ENCODE measurements around the gene OXLD1.

GRCh38 chr17:81644496-81644895, 21.9 kb downstream of the OXLD1 start:
- TF ChIP-seq RAD21 (IDR thresholded peaks at IDR 0.05; ENCODE audit: low read length) (no peak), JUND (IDR thresholded peaks at IDR 0.05) (no peak), RFX5 (IDR thresholded peaks at IDR 0.05; ENCODE audit: low read length) (no peak), CTCF (IDR thresholded peaks at IDR 0.05) (no peak), CHD2 (IDR thresholded peaks at IDR 0.05; ENCODE audit: low read length, partially characterized antibody) (no peak), TAF1 (IDR thresholded peaks at IDR 0.05; ENCODE audit: borderline replicate concordance, low read depth, low read length) (no peak)
- TF ChIP-seq, protein P1, sequence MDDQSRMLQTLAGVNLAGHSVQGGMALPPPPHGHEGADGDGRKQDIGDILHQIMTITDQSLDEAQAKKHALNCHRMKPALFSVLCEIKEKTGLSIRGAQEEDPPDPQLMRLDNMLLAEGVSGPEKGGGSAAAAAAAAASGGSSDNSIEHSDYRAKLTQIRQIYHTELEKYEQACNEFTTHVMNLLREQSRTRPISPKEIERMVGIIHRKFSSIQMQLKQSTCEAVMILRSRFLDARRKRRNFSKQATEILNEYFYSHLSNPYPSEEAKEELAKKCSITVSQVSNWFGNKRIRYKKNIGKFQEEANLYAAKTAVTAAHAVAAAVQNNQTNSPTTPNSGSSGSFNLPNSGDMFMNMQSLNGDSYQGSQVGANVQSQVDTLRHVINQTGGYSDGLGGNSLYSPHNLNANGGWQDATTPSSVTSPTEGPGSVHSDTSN (IDR thresholded peaks at IDR 0.05) = no peak
- TF ChIP-seq, protein P2, sequence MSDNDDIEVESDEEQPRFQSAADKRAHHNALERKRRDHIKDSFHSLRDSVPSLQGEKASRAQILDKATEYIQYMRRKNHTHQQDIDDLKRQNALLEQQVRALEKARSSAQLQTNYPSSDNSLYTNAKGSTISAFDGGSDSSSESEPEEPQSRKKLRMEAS (IDR thresholded peaks at IDR 0.05; ENCODE audit: low read depth) = no peak
